HS-27A (cell line): ENCODE measurements around the gene DUSP15.
"Not testable (repeated sequence)": the region's sequence is repeated elsewhere in the genome, so short reads cannot be mapped to it uniquely, and the experiment has no call there.

ENCODE experiments used
- DNase-seq: peaks from one replicate; pipeline ENCODE4 v3.0.0-alpha.2; 2012; ENCODE audit warnings: low read depth, missing footprints

Gene DUSP15

DNA sequence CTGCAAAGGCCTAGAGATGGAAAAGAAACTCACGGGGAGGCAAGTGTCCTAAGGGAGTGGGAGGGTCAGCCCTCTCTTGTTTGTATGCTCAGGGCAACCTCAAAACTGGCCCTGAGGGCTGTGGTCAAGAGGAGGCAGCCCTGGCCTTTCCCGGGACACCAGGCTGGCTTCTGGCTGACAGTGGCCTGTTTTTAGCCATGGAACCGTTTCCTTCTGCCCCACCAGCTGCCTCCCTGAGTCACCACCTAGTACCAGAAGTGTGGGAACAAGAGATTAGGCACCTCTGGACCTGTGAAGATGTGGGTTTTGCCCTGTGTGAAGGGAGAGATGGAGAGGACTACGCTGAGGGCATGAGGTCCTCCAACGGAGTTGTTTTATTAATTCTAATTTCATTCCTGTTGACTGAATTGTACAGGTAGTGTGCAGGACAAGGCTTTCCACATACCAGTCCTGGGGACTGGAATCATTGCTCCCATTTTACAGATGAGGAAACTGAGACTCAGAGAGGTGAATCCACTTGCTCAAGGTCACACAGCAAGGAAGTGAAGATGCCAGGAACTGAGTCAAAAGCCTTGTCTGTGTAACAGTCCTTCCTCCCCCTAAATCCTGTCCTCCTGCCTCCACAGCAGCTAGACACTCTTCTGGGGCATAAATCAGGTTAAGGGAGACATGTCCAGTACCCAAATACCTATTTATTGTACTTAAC is 30.4 kb downstream of the DUSP15 start:
- DNase-seq: no peak

DNA sequence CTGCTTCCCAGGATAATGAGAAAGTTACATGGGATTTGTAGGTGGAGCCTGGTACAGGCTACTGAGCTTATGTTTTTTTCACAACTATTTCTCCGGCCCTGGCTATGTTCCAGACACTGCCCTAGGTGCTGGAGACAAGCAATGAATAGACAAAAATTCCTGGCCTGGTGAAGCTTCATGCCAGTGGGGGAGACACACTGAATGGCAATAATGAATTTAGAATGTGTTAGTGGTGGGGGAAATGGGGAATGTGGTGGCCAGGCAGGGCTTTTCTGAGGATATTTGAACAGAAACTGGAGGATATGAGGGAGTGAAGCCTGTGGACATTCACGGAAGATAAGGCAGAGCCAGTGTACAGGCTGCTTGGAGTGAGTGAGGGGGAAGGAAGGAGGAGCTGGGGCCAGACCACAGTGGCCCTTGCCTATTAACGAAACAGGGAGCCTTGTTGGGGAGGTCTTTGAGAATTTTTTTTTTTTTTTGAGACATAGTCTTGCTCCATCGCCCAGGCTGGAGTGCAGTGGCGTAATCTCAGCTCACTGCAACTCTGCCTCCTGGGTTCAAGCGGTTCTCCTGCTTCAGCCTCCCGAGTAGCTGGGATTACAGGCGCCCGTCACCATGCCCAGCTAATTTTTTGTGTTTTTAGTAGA is 31.6 kb downstream of the DUSP15 start:
- DNase-seq: no peak

DNA sequence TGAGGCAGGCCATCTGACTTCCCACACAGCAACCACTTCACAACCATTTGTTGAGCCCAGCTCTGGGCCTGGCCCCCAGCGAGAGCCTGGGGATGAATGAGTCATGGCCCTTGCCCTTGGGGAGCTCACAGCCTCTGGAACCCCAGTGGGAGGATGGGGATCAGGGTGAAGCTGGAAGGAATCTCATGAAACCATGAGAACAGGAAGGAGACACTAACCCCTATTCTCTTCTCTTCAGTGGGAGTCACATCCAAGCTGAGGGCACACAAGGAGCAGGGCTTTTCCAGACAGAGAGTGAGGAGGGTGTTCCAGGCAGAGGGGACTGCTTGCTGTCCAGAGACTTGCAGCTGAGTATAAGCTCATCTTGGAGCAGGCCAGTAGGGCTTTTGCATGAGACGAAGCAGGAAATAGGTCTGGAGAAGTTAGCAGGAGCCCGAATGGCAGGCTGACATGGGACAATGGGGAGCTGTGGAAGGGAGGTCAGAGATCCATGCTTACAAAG is 32.4 kb downstream of the DUSP15 start:
- DNase-seq: no peak

DNA sequence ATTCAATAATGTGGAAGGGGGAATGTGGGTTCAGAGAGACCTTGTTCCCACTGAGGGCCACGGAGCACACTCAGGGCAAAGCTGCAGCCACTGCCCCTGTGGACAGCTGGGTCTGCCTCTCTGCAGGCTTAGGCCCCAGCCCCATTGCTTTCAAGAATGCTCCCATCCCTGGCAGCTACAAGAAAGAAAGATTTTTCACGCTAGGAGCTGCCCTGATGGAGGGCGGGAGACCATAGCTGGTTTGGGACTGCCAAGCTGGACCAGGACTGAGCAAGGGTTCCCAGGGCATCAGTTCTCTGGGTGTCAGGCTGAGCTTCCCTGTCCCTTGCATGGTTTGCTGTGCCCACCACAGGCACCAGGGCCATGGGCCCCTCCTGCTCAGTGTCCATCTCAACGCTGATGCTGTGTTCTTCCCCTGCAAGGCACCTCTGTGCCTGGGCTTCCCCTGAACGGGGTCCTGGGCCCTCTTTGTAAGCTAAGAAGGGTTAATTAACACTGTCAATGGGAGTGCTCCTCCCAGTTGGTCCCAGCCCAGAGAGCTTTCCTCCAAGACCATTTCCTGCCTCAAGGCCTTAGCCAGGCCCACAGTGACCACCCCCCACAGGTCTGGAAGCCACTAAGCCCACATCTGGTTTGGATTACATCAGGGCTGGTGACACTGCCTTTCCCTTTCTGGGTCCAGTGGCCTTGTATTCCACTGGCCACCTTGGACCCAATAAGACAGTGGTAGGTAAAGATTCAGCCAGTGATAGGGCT is 33.3 kb downstream of the DUSP15 start:
- no peak for DNase-seq

DNA sequence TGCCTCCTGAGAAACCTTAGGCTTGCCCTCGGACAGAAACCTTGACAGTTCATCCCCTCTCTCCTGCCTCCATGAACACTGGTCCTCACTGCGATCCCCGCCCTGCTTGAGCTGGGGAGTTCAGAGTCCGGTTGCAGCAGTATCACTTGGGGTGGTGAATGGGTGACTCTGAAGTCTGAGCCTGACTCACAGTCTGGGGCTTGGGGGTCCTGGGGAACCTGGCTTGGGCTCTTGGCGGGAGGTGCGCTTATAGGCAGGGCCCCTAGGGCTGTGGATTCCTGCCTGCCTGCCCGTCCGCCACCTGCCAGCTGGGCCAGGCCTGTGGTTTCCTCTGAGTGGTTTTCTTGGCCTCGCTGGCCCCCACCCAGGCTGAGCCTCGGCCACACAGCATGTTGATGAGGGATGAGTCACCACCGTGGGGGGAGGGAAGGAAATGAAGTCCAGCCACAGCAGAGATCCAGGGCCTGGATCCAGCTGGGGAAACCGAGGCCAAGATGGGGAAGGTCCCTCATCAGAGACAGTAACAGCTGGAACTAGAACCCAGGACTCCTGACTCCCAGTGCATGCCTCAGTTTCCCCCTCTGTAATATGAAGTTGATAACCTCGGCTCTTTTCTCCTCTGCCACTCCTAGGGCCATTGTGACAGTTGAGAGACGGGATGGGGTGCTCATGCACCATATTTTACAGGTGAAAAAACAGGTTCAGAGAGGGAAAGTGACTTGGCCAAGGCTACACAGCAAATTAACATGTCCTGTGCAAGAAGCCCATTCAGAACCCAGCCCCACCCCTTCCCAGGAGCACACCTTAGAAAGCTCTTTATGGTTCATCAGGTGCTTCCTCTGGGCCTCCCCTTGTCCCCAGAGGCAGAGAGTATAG is 34.1 kb downstream of the DUSP15 start:
- DNase-seq: peak; percentile 92

DNA sequence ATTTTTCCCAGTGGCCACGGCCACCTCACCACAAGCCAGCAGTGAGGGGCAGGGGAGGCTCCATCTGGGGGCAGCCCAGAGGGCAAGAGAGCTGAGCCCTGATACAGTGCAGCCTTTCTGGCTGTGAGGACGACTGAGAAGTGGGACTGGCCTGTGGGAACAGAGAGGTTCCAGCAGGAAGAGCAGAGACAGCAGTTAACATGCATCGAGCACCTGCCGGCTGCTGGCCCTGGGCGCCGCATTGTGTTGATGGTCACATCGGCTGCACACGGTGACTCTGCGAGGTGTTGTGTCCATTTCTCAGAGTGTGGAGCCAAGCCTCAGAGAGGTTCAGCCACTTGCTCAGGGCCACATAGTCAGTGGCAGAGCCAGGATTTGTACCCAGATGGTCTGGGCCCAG is 34.8 kb downstream of the DUSP15 start:
- no peak for DNase-seq

DNA sequence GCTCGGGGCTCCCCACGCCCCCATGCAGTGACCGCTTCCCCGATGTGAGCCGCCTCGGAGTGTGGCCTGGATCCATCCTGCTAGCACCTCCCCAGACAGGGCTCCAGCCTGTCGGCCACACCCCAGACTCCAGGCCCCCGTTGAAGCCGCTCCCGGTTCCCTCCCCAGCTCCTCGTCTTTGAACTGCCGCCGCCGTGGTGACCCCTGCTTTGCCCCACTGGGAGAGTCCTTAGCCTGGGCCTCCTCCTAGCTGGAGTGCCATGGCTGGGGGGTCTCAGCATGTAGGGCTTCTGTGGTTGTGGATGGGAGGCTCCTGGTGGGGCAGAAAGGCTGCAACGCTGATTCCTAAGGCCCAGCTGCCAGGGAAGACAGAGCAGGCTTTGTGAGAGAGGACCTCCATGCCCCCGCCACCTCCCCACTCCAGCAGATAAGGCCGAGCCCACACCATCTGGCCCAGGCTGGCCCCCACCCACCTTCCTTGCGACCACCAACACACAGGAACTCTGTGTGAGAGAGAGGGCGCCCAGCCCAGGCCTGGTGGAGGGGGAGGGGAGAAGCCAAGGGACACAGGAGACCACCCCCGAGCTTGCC is 36.3 kb downstream of the DUSP15 start:
- no peak for DNase-seq

DNA sequence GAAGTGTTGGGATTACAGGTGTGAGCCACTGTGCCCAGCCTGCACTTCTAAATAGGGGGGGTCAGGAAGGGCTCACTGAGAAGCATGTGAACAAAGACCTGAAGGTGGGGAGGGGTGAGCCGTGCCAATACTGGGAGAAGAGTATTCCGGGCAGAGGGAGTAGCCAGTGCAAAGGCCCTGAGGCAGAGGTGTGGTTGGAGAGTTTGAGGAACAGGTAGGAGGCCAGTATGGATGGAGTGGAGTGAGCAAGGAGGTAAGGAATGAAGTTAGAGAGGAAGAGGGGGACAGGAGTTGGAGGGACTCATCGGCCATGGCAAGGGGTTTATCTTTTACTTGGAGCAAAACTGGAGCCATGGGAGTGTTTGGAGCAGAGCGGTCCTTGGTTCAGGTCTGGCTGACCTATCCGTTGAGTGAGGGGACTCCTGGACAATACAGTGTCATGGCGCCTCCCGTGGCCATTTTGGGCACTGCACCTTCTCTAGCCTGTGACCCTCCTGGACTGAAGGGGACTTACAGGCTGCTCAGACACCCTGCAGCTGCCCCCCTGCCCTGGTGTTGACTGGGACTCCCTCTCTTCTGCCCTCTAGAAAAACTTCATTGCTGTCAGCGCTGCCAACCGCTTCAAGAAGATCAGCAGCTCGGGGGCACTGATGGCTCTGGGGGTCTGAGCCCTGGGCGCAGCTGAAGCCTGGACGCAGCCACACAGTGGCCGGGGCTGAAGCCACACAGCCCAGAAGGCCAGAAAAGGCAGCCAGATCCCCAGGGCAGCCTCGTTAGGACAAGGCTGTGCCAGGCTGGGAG is 37.0 kb downstream of the DUSP15 start:
- no peak for DNase-seq

DNA sequence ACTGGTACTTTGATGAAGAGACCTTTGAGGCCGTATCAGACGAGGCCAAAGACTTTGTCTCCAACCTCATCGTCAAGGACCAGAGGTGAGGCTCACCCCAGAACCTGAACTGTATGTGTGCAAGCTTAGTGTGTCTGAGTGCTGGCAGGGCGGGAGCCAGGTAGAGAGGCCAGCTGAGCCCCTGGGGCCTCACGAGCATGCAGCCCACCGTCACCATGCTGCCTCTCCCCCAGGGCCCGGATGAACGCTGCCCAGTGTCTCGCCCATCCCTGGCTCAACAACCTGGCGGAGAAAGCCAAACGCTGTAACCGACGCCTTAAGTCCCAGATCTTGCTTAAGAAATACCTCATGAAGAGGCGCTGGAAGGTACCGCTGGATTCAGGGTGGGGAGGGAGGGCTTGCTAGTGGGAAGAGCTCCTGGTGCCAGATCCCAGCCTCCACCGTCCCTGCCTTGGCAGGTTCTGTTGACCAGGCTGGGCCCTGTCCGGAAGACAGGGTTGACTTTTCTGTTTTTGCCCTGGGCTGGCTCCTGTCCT is 38.5 kb downstream of the DUSP15 start:
- no peak for DNase-seq

DNA sequence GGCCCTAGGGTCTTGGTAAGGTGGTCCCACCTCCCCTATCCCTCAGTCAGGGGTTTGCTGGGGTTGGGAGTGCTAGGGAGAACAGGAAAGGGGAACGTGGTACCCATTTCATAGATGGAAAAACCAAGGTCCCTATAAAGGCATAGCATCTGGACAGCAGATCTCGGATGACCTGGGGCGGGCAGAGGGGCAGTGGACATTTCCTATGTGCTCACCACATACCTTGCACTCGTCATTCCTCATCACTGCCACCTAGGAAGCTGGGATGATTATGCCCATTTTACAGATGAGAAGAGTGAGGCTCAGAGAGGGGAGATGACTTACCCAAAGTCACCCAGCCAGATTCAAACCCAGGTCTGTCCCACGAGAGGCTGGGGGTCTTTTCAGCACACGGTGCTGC is 39.1 kb downstream of the DUSP15 start:
- DNase-seq: no peak

DNA sequence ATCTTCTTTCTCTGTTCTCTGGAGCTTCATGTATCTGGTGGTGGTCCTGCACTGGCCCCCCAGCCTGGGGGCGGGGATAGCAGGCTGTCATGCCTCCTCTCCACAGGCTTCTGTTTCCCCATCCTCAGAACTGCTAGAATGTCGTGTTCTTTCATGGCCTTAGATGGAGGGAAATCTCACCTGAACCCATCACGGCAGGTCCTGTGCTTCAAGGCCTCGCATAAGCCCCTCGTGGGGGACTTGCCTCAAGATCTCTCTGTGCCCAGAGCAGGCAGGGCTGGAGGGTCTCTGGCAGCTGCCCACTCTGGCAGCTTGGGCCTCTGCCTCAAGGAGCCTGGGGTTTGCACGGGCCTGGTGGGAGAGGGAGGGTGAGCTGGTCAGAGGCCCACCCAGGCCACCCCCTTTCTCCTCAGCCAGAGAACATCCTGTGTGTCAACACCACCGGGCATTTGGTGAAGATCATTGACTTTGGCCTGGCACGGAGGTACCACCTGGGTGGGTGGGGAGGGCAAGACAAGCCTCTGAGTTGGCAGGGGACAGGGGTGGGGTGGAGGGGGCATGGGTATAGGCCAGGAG is 39.8 kb downstream of the DUSP15 start:
- DNase-seq: no peak

DNA sequence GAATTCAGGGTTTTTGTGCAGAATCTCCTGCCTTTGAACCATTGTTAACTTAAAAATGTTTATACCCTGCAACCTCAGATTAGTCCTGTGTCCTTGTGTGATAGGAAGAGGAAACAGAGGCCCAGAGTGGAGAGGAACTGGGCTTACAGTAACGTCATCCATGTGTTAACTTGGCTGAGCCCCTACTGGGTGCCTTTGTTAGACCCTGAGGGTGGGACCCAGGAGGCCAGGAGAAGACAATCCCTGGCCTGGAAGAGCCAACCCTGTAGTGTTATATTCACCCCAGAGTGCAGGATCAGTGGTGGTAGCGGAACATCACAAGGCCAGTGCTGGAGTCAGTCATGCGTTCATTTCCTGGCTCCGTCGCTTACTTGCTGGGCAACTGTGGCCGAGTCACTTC is 40.6 kb downstream of the DUSP15 start:
- DNase-seq: no peak

DNA sequence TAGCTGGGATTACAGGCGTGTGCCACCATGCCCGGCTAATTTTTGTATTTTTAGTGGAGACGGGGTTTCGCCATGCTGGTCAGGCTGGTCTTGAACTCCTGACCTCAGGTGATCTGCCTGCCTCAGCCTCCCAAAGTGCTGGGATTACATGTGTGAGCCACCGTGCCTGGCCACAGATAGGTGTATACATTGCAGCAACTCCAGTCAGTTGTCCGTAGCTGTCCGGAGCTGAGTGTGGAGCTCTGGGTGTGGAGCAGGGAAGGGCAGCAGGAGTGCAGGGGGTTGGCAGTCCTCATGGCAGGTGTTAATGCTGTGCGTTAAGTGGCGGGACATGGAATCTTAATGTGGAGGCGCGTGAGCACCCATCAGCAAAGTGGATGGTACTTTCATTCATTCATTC is 42.3 kb downstream of the DUSP15 start:
- not testable (repeated sequence) for DNase-seq

DNA sequence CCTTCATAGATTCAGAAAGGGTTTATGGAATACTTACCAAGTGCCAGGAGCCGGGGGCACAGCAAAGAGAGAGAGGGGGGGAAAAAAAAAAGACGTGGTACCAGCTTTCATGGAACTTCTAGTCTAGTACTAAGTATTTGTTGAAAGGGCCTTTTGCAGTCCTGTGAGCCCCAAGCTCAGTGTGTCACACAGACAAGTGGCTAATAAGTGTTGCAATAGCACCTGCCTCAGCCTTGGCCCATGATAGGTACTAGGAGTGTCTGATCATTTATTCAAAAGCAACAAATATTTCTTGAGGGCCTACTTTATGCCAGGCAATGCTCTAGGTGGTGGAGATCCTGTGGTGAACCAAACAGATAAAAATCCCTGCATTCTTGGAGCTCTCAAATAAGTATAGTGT is 43.3 kb downstream of the DUSP15 start:
- DNase-seq: no peak

DNA sequence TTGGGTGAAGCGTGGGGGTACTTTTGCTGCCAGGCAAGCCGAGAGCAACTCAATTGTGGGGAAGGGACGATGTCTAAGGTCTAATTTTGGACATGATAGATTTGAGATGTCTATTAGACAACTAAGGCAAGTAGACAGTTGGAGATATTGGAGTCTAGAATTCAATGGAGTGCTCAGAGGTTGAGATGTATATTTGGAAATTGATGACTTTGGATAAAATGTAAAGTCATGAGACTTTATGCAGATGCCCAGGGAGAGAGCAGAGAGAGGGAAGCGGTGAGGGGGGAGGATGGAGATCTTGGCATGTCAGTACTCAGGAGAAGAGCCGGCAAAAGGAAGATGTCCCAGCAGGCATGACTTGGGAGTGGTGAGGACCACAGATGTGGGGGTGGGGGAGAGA is 44.3 kb downstream of the DUSP15 start:
- DNase-seq: no peak

DNA sequence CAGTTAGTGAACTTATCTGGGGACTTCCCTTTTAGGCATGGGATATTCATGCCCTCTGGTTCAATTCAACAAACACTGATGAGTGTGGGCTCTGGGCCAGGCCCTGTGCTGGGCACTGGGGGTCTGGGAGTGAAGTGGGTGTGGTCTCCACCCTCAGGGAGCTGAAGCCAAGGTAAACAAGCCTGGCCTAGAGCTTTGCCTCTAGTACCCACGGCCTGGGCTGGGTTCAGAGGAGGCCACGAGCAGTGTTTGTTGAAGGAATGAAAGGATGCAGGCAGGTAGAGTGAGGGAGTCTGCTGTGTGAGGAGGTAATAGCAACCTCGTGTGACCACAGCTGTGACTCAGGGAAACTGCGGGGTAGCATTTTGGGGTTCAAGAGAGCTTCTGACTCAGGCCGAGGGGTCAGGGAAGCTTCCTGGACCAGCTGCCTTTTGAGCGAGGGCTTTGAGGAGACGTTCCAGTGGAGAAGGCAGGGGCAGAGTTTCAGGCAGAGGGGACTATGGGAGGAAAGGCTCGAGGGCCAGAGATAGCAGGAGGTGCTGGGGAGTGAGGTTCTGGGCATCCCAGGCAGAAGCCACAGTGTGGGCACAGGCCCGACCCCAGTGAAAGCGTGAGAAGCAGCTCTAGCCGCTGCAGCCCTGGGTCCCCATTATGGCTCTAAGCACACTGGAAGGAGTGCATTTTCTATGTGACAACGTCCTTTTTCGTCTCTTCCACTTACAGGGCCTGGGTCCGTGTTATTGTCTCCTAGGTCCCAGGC is 45.6 kb downstream of the DUSP15 start:
- DNase-seq: no peak

DNA sequence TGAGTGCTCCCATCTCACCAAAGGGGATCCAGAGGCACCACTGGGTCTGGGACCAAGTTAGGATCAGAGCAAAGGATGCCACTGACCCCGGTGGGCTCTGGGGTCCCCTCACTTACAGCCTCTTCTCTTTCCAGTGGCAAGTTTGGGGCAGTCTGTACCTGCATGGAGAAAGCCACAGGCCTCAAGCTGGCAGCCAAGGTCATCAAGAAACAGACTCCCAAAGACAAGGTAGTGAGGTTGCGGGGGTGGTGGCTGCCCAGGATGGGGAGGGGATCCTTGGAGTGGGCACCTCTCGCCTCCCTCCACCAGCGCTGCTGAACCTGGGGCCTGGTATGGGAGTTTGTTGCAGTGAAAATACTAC is 46.2 kb downstream of the DUSP15 start:
- no peak for DNase-seq

DNA sequence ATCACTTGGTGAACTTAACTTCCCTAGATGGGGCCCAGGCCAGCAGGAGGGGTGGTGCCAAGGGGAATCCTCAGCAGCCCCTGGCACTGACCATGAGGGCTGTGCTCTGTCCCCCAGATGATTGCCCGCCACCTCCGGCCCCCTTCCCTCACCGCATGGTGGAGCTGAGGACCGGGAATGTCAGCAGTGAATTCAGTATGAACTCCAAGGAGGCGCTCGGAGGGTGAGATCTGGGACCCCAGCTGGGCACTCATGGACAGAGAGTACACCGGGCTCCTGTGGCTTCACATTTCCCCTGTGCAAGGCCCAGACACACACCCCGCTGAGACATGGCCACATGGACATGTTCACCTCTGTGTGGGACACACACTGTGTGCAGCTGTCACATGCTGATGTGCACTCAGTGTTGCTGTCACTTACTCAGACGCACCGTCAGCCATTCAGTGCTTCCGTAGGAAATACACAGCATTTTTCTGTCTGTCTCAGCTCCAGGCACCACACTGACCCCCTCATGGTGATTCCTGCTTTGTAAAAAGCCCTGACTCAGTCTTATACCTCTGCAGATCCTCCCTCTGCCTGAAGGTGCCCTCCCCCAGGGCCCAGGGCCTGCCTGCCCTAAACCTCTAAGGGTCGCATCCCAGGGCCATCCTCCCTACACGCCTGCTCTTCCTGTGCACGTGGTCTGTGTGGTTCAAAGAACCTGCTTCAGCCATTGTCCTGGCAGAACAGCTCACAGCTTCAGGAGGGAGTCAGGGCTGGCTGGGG is 46.8 kb downstream of the DUSP15 start:
- no peak for DNase-seq
